Tibial nerve (tissue), 3 donors: ENCODE data around the gene BAMBI.

Experiments
- CTCF ChIP-seq, 5 experiments: fragments of 200-600 bp in 3 of 5; fragments of 450-650 bp in 2 of 5; sonication (generic) in 3 of 5; IDR thresholded peaks; one replicate each; pipeline ENCODE4 v1.5.1; 2016 to 2019; ENCODE audit warnings: antibody characterized with exemption in 5 of 5, mild to moderate bottlenecking in 3 of 5, moderate library complexity in 2 of 5
- POLR2A ChIP-seq, 2 donors: fragments of 450-650 bp; IDR thresholded peaks; one replicate each; pipeline ENCODE4 v1.6.1; 2017; ENCODE audit warnings: antibody characterized with exemption in 2 of 2, mild to moderate bottlenecking in 2 of 2, moderate library complexity in 2 of 2

DNA sequence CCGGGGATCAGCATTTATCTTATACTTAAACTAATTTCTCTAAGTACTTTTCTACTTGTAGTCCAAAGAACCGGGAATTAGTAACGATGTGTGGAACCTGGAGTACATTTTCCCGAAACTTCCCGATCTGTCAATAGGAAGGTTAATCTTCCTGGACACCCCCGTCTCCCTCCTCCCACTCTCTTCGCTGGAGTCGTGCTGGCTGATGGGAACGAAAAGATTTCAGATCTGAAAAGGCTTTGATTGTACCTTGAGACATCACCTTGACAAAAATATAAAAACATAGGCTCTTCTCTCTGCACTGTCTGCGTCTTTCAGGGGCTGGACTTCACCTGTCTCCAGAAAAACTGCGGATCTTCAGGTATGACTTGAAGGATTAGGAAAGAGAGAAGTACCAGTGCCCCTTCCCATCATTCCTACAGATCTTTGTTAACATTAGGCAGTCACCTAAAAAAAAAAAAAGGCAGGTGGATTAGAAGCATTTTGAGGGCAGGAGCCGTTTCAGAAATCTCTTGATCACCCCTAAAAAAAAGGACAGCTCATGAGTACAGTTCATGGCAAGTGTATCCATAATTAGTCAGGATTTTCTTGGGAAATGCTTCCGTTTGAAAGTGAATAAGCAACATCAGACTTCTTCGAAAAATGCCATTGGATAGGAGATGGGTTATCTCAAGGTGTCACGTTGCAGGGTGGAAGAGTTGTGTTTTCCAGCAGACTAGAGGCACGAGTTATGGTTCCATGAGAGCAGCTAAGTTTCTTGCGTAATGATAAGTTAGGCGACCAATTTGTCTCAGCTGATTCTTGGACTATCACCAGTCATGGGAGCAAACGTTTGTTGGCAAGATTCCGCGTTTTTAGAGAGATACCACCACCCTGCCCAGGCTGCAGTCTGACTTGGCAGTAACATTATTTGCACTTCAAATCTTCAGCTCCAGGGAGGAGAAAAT lies 7.8 kb upstream of the BAMBI start:
- TF ChIP-seq CTCF (IDR thresholded peaks at IDR 0.05) = no peak
- TF ChIP-seq POLR2A (IDR thresholded peaks at IDR 0.05) = no peak
